ENCODE measurements around the gene SPATA6L.
A peak's percentile ranks its signal among the peaks of the same experiment; 100 is the strongest.
"Not testable (repeated sequence)": the region's sequence is repeated elsewhere in the genome, so short reads cannot be mapped to it uniquely, and the experiment has no call there.

SPATA6L gene

GRCh38 chr9:4661165-4661564 is 5.1 kb downstream of the SPATA6L start:
- H3K4me3 ChIP-seq (replicated peaks; ENCODE audit: low read depth, low read length), result no peak overlapping the region

GRCh38 chr9:4660665-4661064 is 5.6 kb downstream of the SPATA6L start:
- DNase-seq (ENCODE audit: low read depth), result not testable (repeated sequence)

More at GRCh38 chr9:4661165-4661564, 5.1 kb downstream of the SPATA6L start:
- no peak for TF ChIP-seq CTCF (IDR thresholded peaks at IDR 0.05; ENCODE audit: low read length, missing control alignments)
- peak; percentile 21 for DNase-seq (ENCODE audit: low read depth)

GRCh38 chr9:4657426-4658159 is 8.7 kb downstream of the SPATA6L start:
- no peak for TF ChIP-seq CTCF (IDR thresholded peaks at IDR 0.05; ENCODE audit: low read length, missing control alignments)
- no peak overlapping the region for H3K4me3 ChIP-seq (replicated peaks; ENCODE audit: low read depth, low read length)
- no peak for DNase-seq (ENCODE audit: low read depth)

More at GRCh38 chr9:4660665-4661064, 5.6 kb downstream of the SPATA6L start:
- not testable (repeated sequence) for H3K4me3 ChIP-seq (replicated peaks; ENCODE audit: low read depth, low read length)

GRCh38 chr9:4656621-4657020 is 9.7 kb downstream of the SPATA6L start:
- H3K4me3 ChIP-seq (replicated peaks; ENCODE audit: low read depth, low read length), result no peak overlapping the region
- no peak for TF ChIP-seq CTCF (IDR thresholded peaks at IDR 0.05; ENCODE audit: low read length, missing control alignments)
- no peak for DNase-seq (ENCODE audit: low read depth)

- H3K4me3 ChIP-seq (replicated peaks; ENCODE audit: low read depth, low read length), result not testable (repeated sequence)
These were observed 10.1 kb downstream of the SPATA6L start for GRCh38 chr9:4656196-4656595.

GRCh38 chr9:4654538-4654937 is 11.7 kb downstream of the SPATA6L start:
- TF ChIP-seq CTCF (IDR thresholded peaks at IDR 0.05; ENCODE audit: low read length, missing control alignments), result no peak
- DNase-seq (ENCODE audit: low read depth), result no peak
- H3K4me3 ChIP-seq (replicated peaks; ENCODE audit: low read depth, low read length), result no peak overlapping the region

More at GRCh38 chr9:4656196-4656595, 10.1 kb downstream of the SPATA6L start:
- DNase-seq (ENCODE audit: low read depth), result not testable (repeated sequence)

- DNase-seq (ENCODE audit: low read depth), result no peak
- no peak for TF ChIP-seq CTCF (IDR thresholded peaks at IDR 0.05; ENCODE audit: low read length, missing control alignments)
- no peak overlapping the region for H3K4me3 ChIP-seq (replicated peaks; ENCODE audit: low read depth, low read length)
These were observed 12.2 kb downstream of the SPATA6L start for GRCh38 chr9:4654084-4654483.

GRCh38 chr9:4642351-4642750 is 23.9 kb downstream of the SPATA6L start:
- no peak overlapping the region for H3K4me3 ChIP-seq (replicated peaks; ENCODE audit: low read depth, low read length)
- DNase-seq (ENCODE audit: low read depth), result no peak
- TF ChIP-seq CTCF (IDR thresholded peaks at IDR 0.05; ENCODE audit: low read length, missing control alignments), result no peak
